Measurements from ENCODE around the gene PEAK3. TPM values are rescaled to one million over a fixed set of nuclear protein-coding genes. Genes with fewer than 3 reads are reported as not detected.

The PEAK3 gene
- total and polyA plus RNA-seq, 3 experiments from 2014 or later = 0.79 TPM; not detected in 2

DNA sequence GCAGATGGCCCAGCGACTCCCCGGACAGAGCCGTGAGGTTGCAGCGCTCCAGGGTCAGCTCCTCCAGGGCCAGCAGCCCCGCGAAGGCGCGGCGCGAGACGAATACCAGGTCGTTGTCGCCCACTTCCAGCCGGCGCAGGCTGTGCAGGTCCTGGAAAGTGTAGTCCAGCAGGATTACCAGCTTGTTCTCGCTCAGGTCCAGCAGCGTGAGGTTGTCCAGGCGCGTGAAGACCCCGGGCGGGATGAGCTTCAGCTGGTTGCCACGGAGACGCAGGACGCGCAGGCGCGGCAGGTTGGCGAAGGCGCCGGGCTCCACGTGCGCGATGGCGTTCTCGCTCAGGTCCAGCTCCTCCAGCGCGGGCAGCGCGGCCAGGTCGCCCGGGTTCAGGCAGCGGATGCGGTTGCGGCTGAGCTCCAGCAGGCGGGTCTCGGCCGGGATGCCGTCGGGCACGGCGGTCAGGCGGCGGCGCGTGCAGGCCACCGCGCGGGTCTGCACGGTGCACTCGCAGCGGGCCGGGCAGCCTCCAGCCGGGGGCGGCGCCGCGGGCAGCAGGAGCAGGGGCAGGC is 9.3 kb upstream of the PEAK3 start:
- Histone ChIP-seq H3K36me3 (ENCODE audit: insufficient read depth, low read length) (no peaks in the 10 kb centered on the region), H3K4me3 (ENCODE audit: low read length) (peak overlapping the region; percentile 81), H3K27me3 (ENCODE audit: insufficient read depth, low read length, poor library complexity, severe bottlenecking) (no peaks in the 10 kb centered on the region), H3K9me3 (ENCODE audit: low read length) (no peaks in the 10 kb centered on the region), H3K4me1 (ENCODE audit: insufficient read depth, low read length) (peaks cover 18% of the 10 kb centered on the region), H3K27ac (ENCODE audit: low read depth, low read length) (no peak overlapping the region)
- peaks cover 16 to 44% (median 24%) of the 10 kb centered on the region in 3 donors for H3K4me1 Mint-ChIP-seq
- no peaks in the 10 kb centered on the region for H3K9me3 Mint-ChIP-seq
- peak overlapping the region in 4 of 7 donors; percentile 63 to 81 (median 77) for H3K4me3 Mint-ChIP-seq
- ChIA-PET POLR2A (interaction anchor here (1.0 kb wide), 1 partner anchor 9 kb away, joined by 3 read pairs; the partner anchor contains the start of gene PEAK3), CTCF (interaction anchor here (1.2 to 1.3 kb wide), 3 partner anchors 17 to 24 kb away, joined by 3 to 5 read pairs (median 5); no protein-coding TSS in a partner anchor)
- peaks cover 0 to 12% of the 10 kb centered on the region in 2 donors for H3K27me3 Mint-ChIP-seq
- no peak for DNase-seq
- H3K27ac Mint-ChIP-seq = no peak overlapping the region
- peaks cover 0 to 20% (median 2%) of the 10 kb centered on the region in 3 donors for H3K36me3 Mint-ChIP-seq

GRCh38 chr19:2290441-2291184 is 8.6 kb upstream of the PEAK3 start:
- H3K4me1 Mint-ChIP-seq = peaks cover 16 to 44% (median 24%) of the 10 kb centered on the region in 3 donors

DNA sequence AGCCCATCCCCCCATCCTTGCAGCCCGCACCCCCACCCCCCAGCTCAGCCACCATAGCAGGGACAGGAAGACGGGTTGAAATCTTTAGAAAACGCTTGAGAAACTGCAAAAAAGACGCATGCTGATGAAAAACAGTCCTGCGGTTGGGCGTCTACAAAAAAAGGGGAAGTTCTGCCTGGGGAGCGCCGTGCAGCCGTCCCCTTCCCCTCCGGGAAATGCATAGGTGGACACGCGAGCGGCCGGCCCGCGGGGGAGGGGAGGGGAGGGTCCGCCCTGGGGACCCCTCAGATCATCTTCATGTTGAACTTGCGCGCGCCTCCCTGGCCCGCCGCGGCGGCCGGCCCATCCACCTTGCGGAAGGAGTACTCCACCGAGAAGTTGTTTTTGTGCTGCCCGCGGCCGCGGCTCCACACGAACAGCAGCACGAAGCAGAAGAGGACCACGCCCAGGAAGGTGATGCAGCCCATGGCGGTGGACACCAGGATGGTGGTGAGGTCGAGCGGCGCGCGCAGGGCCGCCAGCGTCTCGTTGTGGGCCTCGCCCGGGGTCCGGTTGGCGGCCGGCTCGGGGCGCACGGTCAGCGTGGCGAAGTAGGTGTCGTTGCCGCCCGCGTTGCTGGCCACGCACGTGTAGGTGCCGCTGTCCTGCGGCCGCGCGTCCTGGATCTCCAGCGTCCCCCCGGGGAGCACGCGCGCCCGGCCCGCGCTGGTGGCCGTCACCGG is 7.9 kb upstream of the PEAK3 start:
- Histone ChIP-seq H3K4me3 (ENCODE audit: low read length) (peak overlapping the region; percentile 81), H3K4me1 (ENCODE audit: insufficient read depth, low read length) (peaks cover 18% of the 10 kb centered on the region), H3K9me3 (ENCODE audit: low read length) (no peaks in the 10 kb centered on the region), H3K27me3 (ENCODE audit: insufficient read depth, low read length, poor library complexity, severe bottlenecking) (no peaks in the 10 kb centered on the region), H3K36me3 (ENCODE audit: insufficient read depth, low read length) (no peaks in the 10 kb centered on the region), H3K27ac (ENCODE audit: low read depth, low read length) (peak overlapping the region; percentile 36)
- peak overlapping the region; percentile 86 to 95 (median 89) for H3K4me3 Mint-ChIP-seq
- no peaks in the 10 kb centered on the region for H3K9me3 Mint-ChIP-seq
- ChIA-PET CTCF (interaction anchor here (1.5 to 2.9 kb wide), 4 partner anchors 11 to 25 kb away, joined by 4 to 33 read pairs (median 6); no protein-coding TSS in a partner anchor), POLR2A (interaction anchor here (0.6 to 1.8 kb wide), 9 partner anchors 8 to 54 kb away, joined by 3 to 11 read pairs (median 5); partner anchors contain the start of gene PEAK3)
- H3K27me3 Mint-ChIP-seq = peaks cover 0 to 12% of the 10 kb centered on the region in 2 donors
- DNase-seq = peak in 3 of 5 donors; percentile 59 to 79 (median 68)
- H3K4me1 Mint-ChIP-seq = peaks cover 16 to 41% (median 21%) of the 10 kb centered on the region in 3 donors
- H3K27ac Mint-ChIP-seq = peak overlapping the region in 6 of 8 donors; percentile 58 to 83 (median 73)
- peaks cover 0 to 16% (median 0%) of the 10 kb centered on the region in 3 donors for H3K36me3 Mint-ChIP-seq

More at GRCh38 chr19:2290441-2291184, 8.6 kb upstream of the PEAK3 start:
- H3K27ac ChIP-seq (ENCODE audit: low read depth, low read length) = peak overlapping the region; percentile 36
- Mint-ChIP-seq H3K36me3 (peaks cover 0 to 20% (median 2%) of the 10 kb centered on the region in 3 donors), H3K4me3 (peak overlapping the region; percentile 63 to 81 (median 74)), H3K27me3 (peaks cover 0 to 12% of the 10 kb centered on the region in 2 donors), H3K27ac (peak overlapping the region in 2 of 8 donors; percentile 22 to 59), H3K9me3 (no peaks in the 10 kb centered on the region)
- H3K27me3 ChIP-seq (ENCODE audit: insufficient read depth, low read length, poor library complexity, severe bottlenecking) = no peaks in the 10 kb centered on the region
- no peaks in the 10 kb centered on the region for H3K36me3 ChIP-seq (ENCODE audit: insufficient read depth, low read length)
- POLR2A ChIA-PET = interaction anchor here (0.5 to 1.0 kb wide), 2 partner anchors 9 to 304 kb away, joined by 3 to 5 read pairs; partner anchors contain the start of gene PEAK3
- H3K4me1 ChIP-seq (ENCODE audit: insufficient read depth, low read length) = peaks cover 18% of the 10 kb centered on the region
- CTCF ChIA-PET = interaction anchor here (1.3 kb wide), 1 partner anchor 25 kb away, joined by 3 read pairs; no protein-coding TSS in a partner anchor
- no peaks in the 10 kb centered on the region for H3K9me3 ChIP-seq (ENCODE audit: low read length)
- peak overlapping the region; percentile 81 for H3K4me3 ChIP-seq (ENCODE audit: low read length)
- DNase-seq = peak in 2 of 5 donors; percentile 34 to 43

DNA sequence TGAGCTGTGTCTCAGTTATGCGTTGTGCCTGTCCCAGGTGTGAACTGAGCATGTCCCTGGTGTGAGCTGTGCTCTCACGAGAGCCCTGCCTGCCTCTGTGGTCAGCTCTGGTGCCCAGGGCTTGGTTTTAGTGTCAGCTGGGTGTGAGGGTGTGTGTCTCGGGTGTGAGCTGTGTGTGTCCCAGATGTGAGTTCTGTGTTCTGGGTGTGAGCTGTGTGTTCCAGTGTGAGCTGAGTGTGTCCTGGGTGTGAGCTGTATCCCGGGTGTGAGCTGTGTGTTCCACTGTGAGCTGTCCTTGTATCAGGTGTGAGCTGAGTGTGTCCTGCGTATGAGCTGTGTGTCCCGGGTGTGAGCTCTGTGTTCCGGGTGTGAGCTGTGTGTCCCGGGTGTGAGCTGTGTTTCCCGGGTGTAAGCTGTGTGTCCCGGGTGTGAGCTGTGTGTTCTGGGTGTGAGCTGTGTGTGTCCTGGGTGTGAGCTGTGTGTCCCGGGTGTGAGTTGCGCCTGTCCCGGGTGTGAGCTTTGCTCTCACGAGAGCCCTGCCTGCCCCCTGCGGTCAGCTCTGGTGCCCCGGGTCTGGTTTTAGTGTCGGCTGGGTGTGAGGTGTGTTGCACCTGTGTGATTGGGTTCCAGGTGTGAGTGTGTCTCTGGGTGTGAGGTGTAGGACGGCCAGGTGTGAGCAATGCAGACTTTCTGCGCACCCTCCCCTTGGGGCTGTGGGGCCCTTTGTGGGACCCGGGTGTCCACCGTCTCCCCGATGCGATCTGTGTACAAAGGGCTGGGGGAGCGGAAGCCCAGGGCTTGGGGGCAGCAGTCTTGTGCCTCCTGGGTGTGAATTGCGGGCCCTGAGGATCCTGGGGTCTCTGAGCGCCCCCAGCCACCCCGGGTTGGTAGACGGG is 7.1 kb upstream of the PEAK3 start:
- Histone ChIP-seq H3K36me3 (ENCODE audit: insufficient read depth, low read length) (no peaks in the 10 kb centered on the region), H3K27me3 (ENCODE audit: insufficient read depth, low read length, poor library complexity, severe bottlenecking) (no peaks in the 10 kb centered on the region), H3K9me3 (ENCODE audit: low read length) (no peaks in the 10 kb centered on the region), H3K4me3 (ENCODE audit: low read length) (peak overlapping the region; percentile 81), H3K4me1 (ENCODE audit: insufficient read depth, low read length) (peaks cover 18% of the 10 kb centered on the region), H3K27ac (ENCODE audit: low read depth, low read length) (peak overlapping the region; percentile 36)
- Mint-ChIP-seq H3K4me1 (peaks cover 16 to 40% (median 20%) of the 10 kb centered on the region in 3 donors), H3K9me3 (no peaks in the 10 kb centered on the region), H3K27ac (peak overlapping the region; percentile 59 to 88 (median 79)), H3K27me3 (peaks cover 0 to 12% of the 10 kb centered on the region in 2 donors), H3K4me3 (peak overlapping the region; percentile 86 to 95 (median 89)), H3K36me3 (peaks cover 0 to 16% (median 0%) of the 10 kb centered on the region in 3 donors)
- ChIA-PET POLR2A (interaction anchor here (0.6 to 1.8 kb wide), 8 partner anchors 13 to 53 kb away, joined by 3 to 11 read pairs (median 5); no protein-coding TSS in a partner anchor), CTCF (interaction anchor here (0.9 to 2.9 kb wide), 7 partner anchors 11 to 30 kb away, joined by 3 to 33 read pairs (median 5); no protein-coding TSS in a partner anchor)
- no peak for DNase-seq

- Mint-ChIP-seq H3K27me3 (peaks cover 0 to 8% of the 10 kb centered on the region in 2 donors), H3K9me3 (no peaks in the 10 kb centered on the region), H3K27ac (peak overlapping the region in 5 of 8 donors; percentile 36 to 85 (median 64)), H3K36me3 (peaks cover 0 to 12% (median 0%) of the 10 kb centered on the region in 3 donors), H3K4me3 (peak overlapping the region in 6 of 7 donors; percentile 82 to 90 (median 87)), H3K4me1 (peaks cover 16 to 35% (median 17%) of the 10 kb centered on the region in 3 donors)
- no peaks in the 10 kb centered on the region for H3K9me3 ChIP-seq (ENCODE audit: low read length)
- no peak overlapping the region for H3K27ac ChIP-seq (ENCODE audit: low read depth, low read length)
- DNase-seq = no peak
- ChIA-PET CTCF (interaction anchor here (0.9 to 2.9 kb wide), 7 partner anchors 10 to 29 kb away, joined by 3 to 33 read pairs (median 5); no protein-coding TSS in a partner anchor), POLR2A (interaction anchor here (1.2 to 1.8 kb wide), 4 partner anchors 12 to 35 kb away, joined by 4 to 11 read pairs (median 8); no protein-coding TSS in a partner anchor)
- no peaks in the 10 kb centered on the region for H3K27me3 ChIP-seq (ENCODE audit: insufficient read depth, low read length, poor library complexity, severe bottlenecking)
- peaks cover 18% of the 10 kb centered on the region for H3K4me1 ChIP-seq (ENCODE audit: insufficient read depth, low read length)
- H3K4me3 ChIP-seq (ENCODE audit: low read length) = no peak overlapping the region
- no peaks in the 10 kb centered on the region for H3K36me3 ChIP-seq (ENCODE audit: insufficient read depth, low read length)
Observed at GRCh38 chr19:2288338-2288817, 6.4 kb upstream of the PEAK3 start.

DNA sequence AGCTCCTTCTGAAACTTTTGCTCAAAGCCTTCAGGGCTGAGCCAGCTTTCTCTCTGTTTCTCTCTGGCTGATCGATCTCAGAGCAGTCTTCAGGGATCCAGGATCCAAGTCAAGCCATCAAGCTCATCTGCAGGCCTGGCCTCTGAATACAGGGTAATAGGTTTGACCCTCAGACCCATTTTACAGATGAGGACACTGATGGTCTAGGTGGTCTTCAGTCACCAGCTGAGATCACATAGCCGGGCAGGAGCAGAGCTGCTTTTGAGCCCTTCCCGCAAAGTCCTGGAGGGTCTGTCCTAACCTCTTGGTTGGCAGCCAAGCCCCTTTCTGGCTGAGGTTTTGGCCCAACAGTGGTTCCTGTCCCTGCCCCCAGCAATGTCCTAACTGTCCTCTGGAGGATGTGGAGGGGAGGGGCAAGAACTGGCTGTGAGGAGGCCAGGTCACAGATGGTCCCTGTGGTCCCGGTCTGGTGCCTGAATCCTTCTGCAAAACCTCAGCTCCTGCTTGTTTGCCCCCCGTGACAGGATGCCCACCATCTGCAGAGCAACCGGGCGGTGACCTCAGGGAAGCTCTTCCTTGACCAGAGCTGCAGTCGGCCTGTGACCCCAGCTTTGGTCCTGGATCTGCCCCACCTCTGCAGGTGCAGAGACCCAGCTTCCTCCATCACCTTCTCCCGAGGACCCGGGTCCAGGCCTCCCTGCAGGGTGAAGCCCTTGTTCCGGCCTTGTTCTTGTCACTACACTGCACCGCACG is 5.8 kb upstream of the PEAK3 start:
- Mint-ChIP-seq H3K4me3 (peak overlapping the region in 1 of 7 donors; percentile 56), H3K4me1 (peaks cover 20 to 36% (median 21%) of the 10 kb centered on the region in 3 donors), H3K27ac (peak overlapping the region in 3 of 8 donors; percentile 55 to 85 (median 77)), H3K36me3 (peaks cover 0 to 10% (median 0%) of the 10 kb centered on the region in 3 donors), H3K9me3 (no peaks in the 10 kb centered on the region), H3K27me3 (peaks cover 0 to 8% of the 10 kb centered on the region in 2 donors)
- Histone ChIP-seq H3K36me3 (ENCODE audit: insufficient read depth, low read length) (no peaks in the 10 kb centered on the region), H3K4me1 (ENCODE audit: insufficient read depth, low read length) (peaks cover 19% of the 10 kb centered on the region), H3K9me3 (ENCODE audit: low read length) (no peaks in the 10 kb centered on the region), H3K27me3 (ENCODE audit: insufficient read depth, low read length, poor library complexity, severe bottlenecking) (no peaks in the 10 kb centered on the region), H3K27ac (ENCODE audit: low read depth, low read length) (no peak overlapping the region), H3K4me3 (ENCODE audit: low read length) (no peak overlapping the region)
- CTCF ChIA-PET = interaction anchor here (1.2 to 2.9 kb wide), 4 partner anchors 9 to 26 kb away, joined by 3 to 33 read pairs (median 5); no protein-coding TSS in a partner anchor
- POLR2A ChIA-PET = interaction anchor here (0.6 to 1.5 kb wide), 5 partner anchors 10 to 102 kb away, joined by 3 to 9 read pairs (median 3); no protein-coding TSS in a partner anchor
- DNase-seq = no peak

All from CD8-positive, alpha-beta memory T cell (primary cell).